ENCODE results near the gene CAV1.
"Not testable (repeated sequence)": the region's sequence is repeated elsewhere in the genome, so short reads cannot be mapped to it uniquely, and the experiment has no call there.

The CAV1 gene, protein sequence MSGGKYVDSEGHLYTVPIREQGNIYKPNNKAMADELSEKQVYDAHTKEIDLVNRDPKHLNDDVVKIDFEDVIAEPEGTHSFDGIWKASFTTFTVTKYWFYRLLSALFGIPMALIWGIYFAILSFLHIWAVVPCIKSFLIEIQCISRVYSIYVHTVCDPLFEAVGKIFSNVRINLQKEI

DNA sequence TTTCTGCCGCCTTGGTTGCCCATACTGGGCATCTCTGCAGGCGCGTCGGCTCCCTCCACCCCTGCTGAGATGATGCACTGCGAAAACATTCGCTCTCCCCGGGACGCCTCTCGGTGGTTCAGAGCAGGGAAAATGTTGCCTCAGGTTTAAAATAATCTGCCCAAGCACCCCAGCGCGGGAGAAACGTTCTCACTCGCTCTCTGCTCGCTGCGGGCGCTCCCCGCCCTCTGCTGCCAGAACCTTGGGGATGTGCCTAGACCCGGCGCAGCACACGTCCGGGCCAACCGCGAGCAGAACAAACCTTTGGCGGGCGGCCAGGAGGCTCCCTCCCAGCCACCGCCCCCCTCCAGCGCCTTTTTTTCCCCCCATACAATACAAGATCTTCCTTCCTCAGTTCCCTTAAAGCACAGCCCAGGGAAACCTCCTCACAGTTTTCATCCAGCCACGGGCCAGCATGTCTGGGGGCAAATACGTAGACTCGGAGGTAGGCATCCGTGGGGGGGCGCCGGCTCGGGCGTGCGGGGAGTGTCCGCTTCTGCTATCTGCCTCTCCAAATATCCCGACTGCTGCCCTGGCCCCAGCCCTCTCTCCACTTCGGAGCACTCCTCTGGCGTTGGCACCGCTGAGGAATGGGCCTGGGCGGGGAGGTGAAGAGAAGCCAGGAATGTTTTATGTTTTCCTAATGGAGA, at the start of gene CAV1:
TSS of gene CAV1 (plus strand) at position 428 of the 689 bp plus-strand sequence. CDS start at position 455, 27 bp downstream.
- DNase-seq, result peak; percentile 88

DNA sequence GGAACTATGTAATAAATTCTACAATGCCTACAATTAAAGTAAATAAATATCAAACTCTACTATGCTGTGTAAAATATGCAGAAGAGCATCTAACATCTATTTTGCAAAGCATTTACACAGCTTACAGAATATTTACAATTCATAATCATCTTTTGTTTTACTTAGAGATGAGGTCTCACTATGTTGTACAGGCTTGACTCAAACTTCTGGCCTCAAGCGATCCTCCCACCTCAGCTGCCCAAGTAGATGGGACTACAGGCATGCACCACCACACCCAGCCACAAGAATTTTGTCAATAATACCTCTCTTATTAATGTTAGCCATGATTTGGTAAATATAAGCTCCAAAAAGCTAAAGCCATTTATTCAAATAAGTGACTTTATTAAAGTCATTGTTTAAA, 47.2 kb upstream of the CAV1 start:
- no peak for DNase-seq

DNA sequence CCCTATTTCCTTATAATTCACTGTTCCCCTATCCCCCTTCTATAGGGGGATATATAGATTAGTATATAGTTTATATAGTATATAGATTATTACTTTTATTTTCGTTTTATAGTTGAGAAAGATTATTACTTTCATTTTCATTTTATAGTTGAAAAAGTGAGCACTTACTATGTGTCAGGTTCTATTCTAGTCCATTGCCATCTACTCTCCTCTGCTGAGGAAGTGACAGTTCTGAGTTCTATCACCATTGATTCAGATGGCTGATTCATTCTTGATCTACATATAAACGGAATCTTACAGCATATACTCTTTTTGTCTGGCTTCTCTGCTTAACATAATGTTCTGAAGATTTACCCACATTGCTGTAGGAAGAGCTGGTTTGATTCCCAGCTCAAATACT, 46.0 kb upstream of the CAV1 start:
- DNase-seq, result no peak

DNA sequence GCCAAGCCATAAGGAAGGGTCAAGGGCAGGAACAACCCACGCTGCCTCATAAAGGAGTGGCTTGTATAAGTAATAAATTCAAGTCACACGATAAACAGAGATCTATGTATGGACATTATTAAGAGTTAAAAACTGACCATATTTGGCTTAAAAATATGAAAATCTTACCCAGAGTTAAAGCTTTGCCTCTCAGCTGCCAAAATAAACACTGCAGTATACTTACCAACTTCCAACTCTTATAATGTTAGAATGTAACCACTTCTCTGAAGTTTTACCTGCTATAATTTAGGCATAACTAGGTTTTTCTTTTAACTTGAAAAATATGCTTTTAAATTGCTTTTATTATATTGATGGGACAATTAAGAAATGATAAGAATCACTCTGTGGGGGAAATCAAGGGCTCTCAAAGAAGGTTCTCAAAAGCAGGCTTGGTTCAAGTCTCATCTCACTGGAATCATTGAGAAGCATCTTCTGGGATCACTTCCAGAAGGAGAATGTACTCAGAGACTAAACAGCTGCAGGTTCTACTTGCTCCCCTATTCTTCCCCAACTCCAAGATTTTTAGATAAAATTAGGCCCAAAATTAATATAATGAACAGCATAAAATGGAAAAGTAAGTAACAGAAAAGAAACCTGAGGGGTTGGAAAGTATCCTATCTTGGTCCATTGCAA, 41.4 kb upstream of the CAV1 start:
- no peak for DNase-seq

DNA sequence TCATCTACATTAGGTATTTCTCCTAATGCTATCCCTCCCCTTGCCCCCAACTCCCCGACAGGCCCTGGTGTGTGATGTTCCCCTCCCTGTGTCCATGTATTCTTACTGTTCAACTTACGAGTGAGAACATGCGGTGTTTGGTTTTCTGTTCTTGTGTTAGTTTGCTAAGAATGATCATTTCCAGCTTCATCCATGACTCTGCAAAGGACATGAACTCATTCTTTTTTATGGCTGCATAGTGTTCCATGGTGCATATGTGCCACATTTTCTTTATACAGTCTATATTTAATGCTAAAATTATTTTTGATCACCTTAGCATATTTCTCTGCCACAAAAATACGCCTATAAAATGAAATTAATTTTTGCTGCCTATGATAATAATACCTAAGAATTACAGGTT, 40.4 kb upstream of the CAV1 start:
- DNase-seq, result not testable (repeated sequence)

DNA sequence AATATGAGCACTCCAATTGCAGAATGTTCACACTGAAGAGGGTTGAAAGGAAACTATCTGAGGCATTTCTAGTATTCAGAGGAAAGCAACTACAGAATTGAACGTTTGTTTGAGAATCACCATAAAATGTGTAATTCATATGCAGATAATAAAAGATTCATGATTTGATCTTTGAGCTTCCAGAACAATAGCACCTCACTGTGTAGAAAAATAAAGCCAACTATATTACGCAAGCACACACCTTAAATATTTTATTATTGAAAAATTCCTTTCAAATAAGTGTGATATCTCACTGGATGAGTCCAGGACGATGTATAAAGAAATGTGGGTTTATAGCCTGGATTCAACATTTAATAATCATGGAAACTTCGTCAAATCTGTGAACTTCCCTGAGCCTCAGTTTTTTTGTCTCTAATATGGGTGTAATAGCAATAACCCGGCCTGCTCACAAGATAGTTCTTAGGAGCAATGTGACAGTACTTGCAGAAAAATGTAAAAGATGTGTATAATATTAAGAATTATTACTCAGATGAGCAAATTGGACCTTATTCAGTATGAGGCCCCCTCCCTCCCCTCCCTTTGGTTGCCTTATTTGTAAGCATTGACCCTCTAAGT, 36.8 kb upstream of the CAV1 start:
- DNase-seq, result no peak

DNA sequence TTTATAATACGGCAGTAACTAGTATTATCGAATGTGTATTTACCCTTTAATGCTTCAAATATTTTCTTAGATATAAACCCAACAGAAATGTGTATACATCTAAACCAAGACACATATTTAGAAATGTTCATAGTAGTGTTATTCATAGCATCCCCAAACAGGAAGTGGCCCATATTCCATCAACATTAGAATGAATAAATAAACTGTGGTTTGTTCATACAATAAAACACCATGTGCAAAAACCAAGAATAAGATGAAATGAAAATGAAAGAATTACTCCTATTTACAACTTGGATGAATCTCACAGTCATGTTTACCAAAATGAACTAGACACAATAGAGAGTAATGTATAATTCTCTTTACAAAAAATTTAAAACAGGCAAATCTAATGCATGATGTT, 34.5 kb upstream of the CAV1 start:
- DNase-seq, result no peak

DNA sequence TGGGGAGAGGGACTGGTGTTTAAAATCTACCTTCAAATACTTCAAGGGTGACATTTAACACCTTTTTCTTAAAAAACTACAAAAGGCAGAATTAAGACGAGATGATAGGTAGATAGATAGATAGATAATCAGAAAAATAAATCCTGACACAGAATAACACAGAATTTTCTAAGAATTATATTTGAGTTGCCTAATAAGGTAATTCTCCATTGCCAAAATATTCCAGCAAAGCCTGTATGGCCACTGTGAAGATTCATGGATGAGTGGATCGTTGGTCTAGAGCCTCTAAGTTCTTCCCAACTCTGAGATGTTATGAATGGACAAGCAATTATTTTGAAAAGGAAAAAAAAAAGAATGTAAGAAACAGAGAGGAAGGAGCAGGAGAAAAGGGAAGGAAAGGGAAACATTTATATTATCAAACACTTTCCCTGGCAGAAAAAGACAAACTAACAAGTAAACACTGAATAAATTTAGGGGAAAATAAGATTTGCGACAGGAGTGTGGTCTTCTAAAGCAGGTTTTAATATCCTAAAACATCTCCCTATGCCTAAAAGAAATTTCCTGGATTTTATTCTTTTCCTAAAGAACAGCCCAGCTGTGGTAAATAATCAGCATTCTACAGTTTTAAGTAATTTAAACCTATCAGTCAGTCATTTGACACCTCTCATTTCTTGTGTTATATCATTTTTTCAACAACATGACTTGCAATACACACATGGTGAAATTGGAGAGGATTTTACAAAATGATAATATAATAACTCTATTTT, 32.8 kb upstream of the CAV1 start:
- DNase-seq, result no peak

DNA sequence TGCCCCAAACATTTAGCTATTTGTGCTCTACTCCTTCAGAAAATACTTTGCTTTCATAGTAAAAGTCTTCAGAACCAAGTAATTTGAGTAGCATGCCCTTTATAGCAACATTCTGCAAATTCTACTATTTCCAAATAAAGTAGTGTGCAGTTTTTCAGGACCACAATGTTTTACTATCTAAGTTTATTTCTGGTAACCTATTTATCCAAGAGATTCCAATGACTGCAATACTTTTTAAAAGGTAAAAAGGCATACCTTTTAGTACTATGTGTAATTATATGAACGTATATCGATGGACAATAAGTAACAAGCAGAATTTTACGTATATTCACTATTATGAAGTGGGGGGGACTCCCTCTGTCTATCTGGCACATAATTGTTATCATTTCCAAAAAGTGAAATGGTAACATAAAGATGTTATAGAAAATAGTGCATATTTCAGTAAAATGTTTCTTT, 32.2 kb upstream of the CAV1 start:
- DNase-seq, result no peak

DNA sequence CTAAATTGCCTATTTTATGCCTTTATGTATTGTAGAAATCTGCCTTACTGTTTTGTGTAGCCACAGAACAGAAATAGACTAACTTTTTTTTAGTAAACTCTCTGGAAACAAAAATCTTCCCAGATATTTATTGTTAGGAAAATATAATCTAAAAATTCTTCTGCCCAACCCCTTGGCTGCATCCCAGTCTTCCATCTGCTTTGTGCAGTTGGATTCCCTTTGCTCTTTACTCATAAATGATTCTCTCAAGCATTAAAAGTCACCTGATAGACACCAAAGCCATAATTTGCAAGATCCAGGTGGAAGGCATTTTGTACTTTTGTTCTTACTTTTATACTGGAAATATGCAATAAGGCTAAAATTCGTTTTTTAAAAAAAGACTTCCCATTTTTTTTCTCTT, 31.4 kb upstream of the CAV1 start:
- no peak for DNase-seq

DNA sequence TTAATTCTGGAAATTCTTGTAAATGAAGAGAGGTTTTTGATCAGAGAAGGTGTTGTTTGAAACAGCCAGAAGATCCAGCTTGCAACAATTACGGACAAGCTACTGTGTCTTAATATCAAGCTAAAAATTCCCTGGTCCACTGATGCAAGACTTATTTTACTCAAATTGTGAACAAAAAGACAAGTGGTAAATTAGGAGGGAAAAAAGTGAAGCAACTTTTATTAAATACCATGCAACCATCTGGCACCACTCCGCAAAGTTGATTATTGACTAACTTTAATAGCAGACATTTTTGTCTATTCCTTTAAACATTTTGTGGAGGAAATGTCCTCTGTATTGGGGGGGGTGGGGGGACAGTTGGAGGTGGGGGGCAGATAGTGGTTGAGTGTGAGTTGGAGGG, 30.4 kb upstream of the CAV1 start:
- DNase-seq, result no peak

DNA sequence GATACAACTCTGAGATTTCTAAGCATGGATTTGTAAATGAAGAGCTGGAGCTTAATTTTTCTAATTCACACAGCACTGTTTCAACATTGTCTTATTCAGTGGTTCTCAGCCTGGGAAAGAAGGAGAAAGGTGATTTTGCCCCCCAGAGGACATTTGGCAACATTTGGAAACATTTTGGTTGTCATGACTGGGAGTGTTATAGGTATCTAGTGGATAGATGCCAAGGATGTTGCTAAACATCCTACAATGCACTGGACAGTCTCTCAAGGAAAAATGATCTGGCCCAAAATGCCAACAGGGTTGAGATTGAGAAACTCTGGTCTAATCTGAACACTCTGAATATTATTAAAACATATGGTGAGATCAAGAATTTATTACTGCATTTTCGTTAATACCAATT, 29.1 kb upstream of the CAV1 start:
- DNase-seq, result no peak

DNA sequence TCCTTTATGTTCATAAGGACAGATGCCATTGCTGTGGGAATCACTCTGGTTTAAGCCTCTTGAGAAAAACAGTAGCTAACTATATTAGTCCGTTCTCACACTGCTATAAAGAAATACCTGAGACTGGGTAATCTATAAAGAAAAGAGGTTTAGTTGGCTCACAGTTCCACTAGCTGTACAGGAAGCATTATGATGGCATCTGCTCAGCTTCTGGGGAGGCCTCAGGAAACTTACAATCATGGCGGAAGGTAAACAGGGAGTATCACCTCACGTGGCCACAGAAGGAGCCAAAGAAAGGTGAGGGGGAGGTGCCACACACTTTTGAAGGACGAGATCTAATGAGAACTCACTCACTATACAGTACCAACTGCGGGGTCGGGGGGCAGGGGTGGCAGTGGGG, 28.2 kb upstream of the CAV1 start:
- no peak for DNase-seq

DNA sequence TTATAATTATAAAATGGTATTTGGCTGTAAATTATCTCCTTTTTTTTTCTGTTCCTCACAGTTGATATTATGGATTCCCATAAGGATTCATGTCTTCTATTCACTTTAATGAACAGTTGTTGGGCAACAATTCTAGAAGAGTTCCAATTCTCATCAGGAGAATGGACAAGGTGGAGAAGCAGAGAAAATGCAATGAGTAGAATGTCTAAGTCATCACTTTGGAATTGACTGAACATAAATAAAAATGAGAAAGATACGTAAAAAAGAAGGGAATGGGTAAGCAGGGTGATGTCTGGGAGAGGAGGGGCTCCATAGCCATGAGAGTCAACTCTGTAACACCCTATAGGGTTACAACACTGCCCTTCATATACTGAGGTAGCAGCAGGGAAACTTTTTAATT, 27.1 kb upstream of the CAV1 start:
- no peak for DNase-seq

DNA sequence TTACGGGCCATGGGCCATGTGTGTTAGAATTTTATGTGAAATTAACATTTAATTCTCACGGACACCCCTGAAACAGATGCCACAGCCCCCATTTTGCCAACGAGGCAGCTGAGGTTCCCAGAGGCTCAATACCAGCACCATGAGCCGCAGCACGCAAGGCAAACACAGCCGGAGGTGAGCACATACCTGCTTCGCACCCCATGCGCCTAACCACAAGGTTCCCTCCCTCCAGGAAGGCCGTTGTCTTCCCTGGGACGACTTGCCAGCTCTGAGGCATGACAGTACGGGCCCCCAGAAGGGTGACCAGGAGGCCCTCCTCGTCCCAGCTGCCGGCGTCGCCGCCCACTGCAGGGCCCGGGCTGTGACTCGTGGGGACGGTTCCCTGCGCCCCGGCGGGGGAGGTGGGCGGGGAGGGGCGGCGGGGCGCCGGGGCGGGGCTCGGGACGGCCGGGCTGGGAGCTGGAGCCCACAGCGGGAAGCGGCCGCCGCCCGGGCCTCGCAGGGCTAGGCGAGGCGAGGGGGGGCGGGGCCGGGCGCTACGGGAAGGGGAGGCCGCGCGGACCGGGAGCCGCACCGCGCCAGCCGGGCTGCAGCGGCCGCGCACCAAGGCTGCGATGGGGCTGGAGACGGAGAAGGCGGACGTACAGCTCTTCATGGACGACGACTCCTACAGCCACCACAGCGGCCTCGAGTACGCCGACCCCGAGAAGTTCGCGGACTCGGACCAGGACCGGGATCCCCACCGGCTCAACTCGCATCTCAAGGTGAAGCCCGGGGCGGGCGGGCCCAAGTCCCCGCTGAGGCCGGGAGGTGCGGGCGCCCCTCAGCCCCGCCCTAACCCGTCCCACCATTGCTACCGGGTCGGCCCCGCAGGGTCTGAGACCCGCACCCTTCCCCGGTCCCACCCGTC, 25.4 kb upstream of the CAV1 start, which contains the start of gene CAV2:
TSS of gene CAV2 (plus strand) at position 571 of the 910 bp plus-strand sequence. CDS start at position 615, 44 bp downstream.
- DNase-seq, result peak; percentile 47

DNA sequence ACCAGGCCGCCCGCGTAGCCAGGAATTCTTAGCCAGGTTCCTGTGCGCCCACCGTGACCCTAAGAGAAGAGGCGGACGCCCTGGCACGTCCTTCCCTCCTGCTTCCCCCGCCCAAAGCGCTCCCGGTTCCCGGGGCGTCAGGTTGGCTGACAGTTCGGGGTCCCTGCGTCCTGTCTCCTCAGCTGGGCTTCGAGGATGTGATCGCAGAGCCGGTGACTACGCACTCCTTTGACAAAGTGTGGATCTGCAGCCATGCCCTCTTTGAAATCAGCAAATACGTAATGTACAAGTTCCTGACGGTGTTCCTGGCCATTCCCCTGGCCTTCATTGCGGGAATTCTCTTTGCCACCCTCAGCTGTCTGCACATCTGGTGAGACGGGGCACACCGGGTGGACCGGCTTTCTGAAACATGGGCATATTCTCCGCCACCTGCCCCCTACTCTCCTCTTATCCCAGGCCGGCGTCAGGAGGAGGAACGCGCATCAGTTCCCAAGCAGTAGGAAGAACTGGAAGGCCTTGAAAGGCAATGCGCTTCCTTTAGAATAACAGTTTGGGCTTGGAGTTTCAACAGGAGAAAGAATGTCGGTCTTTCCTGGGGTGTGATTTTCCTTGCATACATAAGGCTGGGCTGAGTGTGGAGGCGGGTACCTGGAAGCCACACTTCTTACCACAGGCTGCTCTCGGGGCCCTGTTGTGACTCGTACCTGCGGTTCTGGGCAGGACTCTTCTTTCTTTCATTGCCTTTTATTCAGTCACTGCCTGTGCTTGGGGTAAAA, 24.6 kb upstream of the CAV1 start:
- DNase-seq, result peak; percentile 72

DNA sequence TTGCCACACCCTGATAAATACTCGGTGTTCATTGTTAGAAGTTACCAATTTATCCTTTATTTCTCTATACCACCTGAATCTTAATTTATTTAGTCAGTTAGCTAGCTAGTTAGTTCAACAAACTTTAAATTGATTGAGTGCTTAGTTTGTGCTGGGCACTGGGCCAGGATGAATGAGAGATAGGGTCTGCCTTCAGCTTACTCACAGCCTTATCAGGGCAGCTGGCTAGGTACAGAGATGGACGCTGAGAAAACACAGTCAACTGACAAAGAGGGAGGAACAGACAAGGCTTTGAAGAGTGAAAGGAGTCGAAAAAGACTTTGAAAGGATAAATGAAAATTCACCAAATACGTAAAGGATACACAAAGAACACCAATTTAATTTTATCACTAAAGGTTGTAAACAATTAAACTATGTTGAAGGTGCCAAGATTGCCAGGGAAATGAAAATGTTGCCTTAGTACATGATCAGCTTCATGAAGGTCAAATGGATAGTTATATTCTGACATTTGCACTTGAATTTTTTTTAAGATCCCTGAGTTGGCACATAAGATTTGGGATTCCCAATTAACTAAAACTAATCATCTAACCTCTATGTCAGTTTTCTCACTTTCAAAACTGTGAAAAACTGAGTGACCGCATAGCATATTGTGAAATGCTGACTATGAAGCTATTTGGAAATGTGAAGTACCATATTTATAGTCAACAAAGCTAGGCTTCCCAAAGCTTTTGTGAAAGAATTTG, 23.2 kb upstream of the CAV1 start:
- DNase-seq, result peak; percentile 60

DNA sequence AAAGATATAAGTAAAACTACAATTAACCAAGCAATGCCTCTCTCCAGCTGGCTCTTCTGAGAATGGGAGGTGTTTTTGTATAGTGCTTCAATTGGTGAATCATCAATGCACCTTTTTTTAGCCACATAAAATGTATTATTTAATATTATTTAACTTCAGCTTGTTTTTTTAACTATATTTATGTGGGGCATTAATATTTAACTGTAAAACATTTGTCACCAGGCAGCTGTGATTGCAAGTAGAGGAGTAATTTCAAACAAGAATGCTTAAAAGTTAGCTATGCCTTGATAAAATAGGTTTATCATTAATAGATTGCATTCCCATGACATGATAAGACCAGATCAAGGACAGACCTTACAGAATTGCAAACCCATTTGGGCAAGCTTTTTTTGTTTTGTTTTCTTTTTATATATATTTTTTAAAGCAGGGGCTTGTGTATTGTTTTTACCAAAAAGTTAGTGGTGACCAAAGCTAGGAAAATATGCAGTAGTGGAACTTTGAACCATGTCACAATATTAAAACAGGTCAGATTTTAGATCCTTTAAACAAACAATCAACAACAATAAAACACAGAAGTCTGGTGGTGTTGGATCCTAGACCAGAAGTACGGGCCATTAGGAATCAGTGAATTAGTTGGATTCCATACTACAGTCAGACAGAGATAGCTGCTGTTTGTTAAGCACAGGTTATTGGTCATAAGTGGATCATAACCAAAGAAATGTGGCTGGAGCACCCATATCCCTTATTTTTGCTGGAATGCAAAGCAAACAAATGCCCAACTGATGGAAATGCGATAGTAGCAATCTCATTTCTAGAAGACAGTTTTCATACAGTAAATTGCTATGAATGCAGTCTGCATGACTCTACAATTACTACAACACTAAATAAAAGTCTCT, 22.4 kb upstream of the CAV1 start:
- DNase-seq, result peak; percentile 88

DNA sequence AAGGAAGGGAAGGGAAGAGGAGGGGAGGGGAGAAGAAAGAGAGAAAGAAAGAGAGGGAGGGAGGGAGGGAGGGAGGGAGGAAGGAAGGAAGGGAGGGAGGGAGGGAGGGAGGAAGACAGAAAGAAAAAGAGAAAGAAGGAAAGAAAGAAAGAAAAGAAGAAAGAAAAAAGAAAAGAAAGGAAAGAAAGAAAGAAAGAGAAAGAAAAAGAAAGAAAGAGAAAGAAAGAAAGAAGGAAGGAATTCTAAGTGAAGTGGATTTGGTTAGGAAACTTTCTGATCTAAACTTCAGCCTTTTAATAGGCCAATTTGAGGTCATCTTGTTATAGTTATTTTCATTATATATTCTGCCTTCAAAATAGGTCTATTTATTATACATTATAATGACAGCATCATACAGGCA, 21.0 kb upstream of the CAV1 start:
- no peak for DNase-seq
